ENCODE results near the gene CARD14.

- TF ChIP-seq CTCF (IDR thresholded peaks at IDR 0.05 in 8 of 11, conservative IDR thresholded peaks at IDR 0.05 in 3 of 11), result no peak
- TF ChIP-seq POLR2A (IDR thresholded peaks at IDR 0.05), result no peak
- peak in 2 of 3 donors; percentile 46 to 65 for TF ChIP-seq POLR2AphosphoS5 (IDR thresholded peaks at IDR 0.05)
Measured at GRCh38 chr17:80187515-80187941, 17.7 kb downstream of the CARD14 start.
